HCT116 (cell line): Measurements from ENCODE around the gene BRMS1L. TPM values are rescaled to one million over a fixed set of nuclear protein-coding genes. Genes with fewer than 3 reads are reported as not detected.

ENCODE experiments used
- ATAC-seq: fragments of 200-7000 bp; cut with Tn5 transposase; 2 replicates; pipeline ENCODE4 v1.9.1; 2020; ENCODE audit warnings: mild to moderate bottlenecking, moderate library complexity
- BruUV-seq: library from RNA; stranded (reverse); fragments of 400-500 nt; replicated peaks from 2 replicates; lab custom pipeline; 2021; lab: Mats Ljungman, UMichigan
- CTCF ChIA-PET: fragments of 300-600 bp; sonication (Branson Sonifier 250); formaldehyde crosslinking; loops from one replicate; lab custom pipeline; 2021; ENCODE audit warnings: antibody characterized with exemption; lab: Charles Lee
- POLR2A ChIA-PET: fragments of 300-600, 350-600 bp; sonication (Branson Sonifier 250); formaldehyde crosslinking; loops from one replicate; lab custom pipeline; 2021; ENCODE audit warnings: antibody characterized with exemption; lab: Charles Lee
- RAD21 ChIA-PET, 2 experiments: fragments of 300-600 bp; sonication (Branson Sonifier 250); formaldehyde crosslinking; loops; one replicate each; lab custom pipeline; 2023; ENCODE audit warnings: low total read pairs in 2 of 2; ENCODE audit not compliant: uncharacterized antibody in 2 of 2, unreplicated experiment in 2 of 2, low non-redundant PET in 1 of 2; lab: Charles Lee
- DNase-seq: peaks from one replicate; pipeline ENCODE4 v3.0.0-alpha.2; 2010; ENCODE audit warnings: low read depth, low spot score
- H2AFZ ChIP-seq: fragments of 200-600 bp; shearing (Covaris generic), sonication (generic); 2 replicates; pipeline ENCODE4 v1.6.1; 2017; ENCODE audit warnings: low read depth, mixed run types, mixed read lengths, antibody characterized with exemption, low read length; ENCODE audit not compliant: poor library complexity, severe bottlenecking
- H3K27ac ChIP-seq: 2 replicates; pipeline ENCODE4 v1.5.1; 2012; ENCODE audit warnings: low read depth, low read length
- H3K27me3 ChIP-seq: fragments of 200-600 bp; sonication (generic); 2 replicates; pipeline ENCODE4 v1.6.1; 2016; ENCODE audit warnings: mixed run types, low read length, mixed read lengths; ENCODE audit not compliant: insufficient read depth
- H3K36me3 ChIP-seq, 2 experiments: fragments of 200-500 bp in 1 of 2; fragments of 200-600 bp in 1 of 2; sonication (Bioruptor generic) in 1 of 2; sonication (generic) in 1 of 2; 2 replicates each; pipeline versions ENCODE4 v1.5.1 to v1.6.1; 2014 to 2016; ENCODE audit warnings: low read length in 2 of 2, inconsistent platforms in 1 of 2, mixed read lengths in 1 of 2, mixed run types in 1 of 2; ENCODE audit not compliant: insufficient read depth in 2 of 2, control insufficient read depth in 1 of 2
- H3K4me1 ChIP-seq, 2 experiments: fragments of 200-600 bp in 1 of 2; sonication (generic) in 1 of 2; 2 replicates each; pipeline versions ENCODE4 v1.5.1 to v1.6.1; 2012 to 2017; ENCODE audit warnings: low read length in 2 of 2, inconsistent platforms in 1 of 2, mild to moderate bottlenecking in 1 of 2, mixed read lengths in 1 of 2, mixed run types in 1 of 2, moderate library complexity in 1 of 2; ENCODE audit not compliant: insufficient read depth in 2 of 2, control insufficient read depth in 1 of 2
- H3K4me2 ChIP-seq: fragments of 200-600 bp; sonication (generic); 2 replicates; pipeline ENCODE4 v1.6.1; 2017; ENCODE audit warnings: mixed run types, low read length, mixed read lengths
- H3K4me3 ChIP-seq, 2 experiments: fragments of 200-600 bp in 1 of 2; sonication (generic) in 1 of 2; replicated peaks in 1 of 2; 2 replicates each; pipeline ENCODE4 v1.5.1; 2011 to 2016; ENCODE audit warnings: low read length in 2 of 2, control low read depth in 1 of 2, low read depth in 1 of 2, mild to moderate bottlenecking in 1 of 2, mixed read lengths in 1 of 2, mixed run types in 1 of 2
- H3K79me2 ChIP-seq: fragments of 200-600 bp; sonication (generic); 2 replicates; pipeline ENCODE4 v1.6.1; 2017; ENCODE audit warnings: mild to moderate bottlenecking, mixed run types, low read length, moderate library complexity, mixed read lengths; ENCODE audit not compliant: insufficient read depth
- H3K9ac ChIP-seq: fragments of 200-600 bp; sonication (generic); 2 replicates; pipeline ENCODE4 v1.6.1; 2016; ENCODE audit warnings: low read length, mixed read lengths
- H3K9me2 ChIP-seq: fragments of 200-600 bp; sonication (generic), shearing (Covaris generic); 2 replicates; pipeline ENCODE4 v1.6.1; 2017; ENCODE audit warnings: mixed run types, mild to moderate bottlenecking, moderate library complexity; ENCODE audit not compliant: insufficient read depth
- H3K9me3 ChIP-seq, 2 experiments: fragments of 200-500 bp in 1 of 2; fragments of 200-600 bp in 1 of 2; sonication (Bioruptor generic) in 1 of 2; sonication (generic) in 1 of 2; 2 replicates each; pipeline ENCODE4 v1.6.1; 2014 to 2017; ENCODE audit warnings: low read length in 2 of 2, mixed read lengths in 2 of 2, inconsistent platforms in 1 of 2, low read depth in 1 of 2, mild to moderate bottlenecking in 1 of 2, mixed run types in 1 of 2, moderate library complexity in 1 of 2; ENCODE audit not compliant: control insufficient read depth in 1 of 2, insufficient read depth in 1 of 2
- H4K20me1 ChIP-seq: fragments of 200-600 bp; sonication (generic), shearing (Covaris generic); 2 replicates; pipeline ENCODE4 v1.6.1; 2017; ENCODE audit warnings: mixed run types, mild to moderate bottlenecking, moderate library complexity; ENCODE audit not compliant: insufficient read depth
- ATF3 ChIP-seq: IDR thresholded peaks from 2 replicates; pipeline ENCODE4 v1.6.1; 2012
- CBX3 ChIP-seq: IDR thresholded peaks from 2 replicates; pipeline ENCODE4 v1.6.1; 2012; ENCODE audit warnings: low read depth
- CEBPB ChIP-seq: IDR thresholded peaks from 2 replicates; pipeline ENCODE4 v1.6.1; 2012; ENCODE audit warnings: low read depth
- CTCF ChIP-seq, 3 experiments: fragments of 200-600 bp in 1 of 3; sonication (generic) in 1 of 3; IDR thresholded peaks in 2 of 3; conservative IDR thresholded peaks in 1 of 3; 2 replicates each; pipeline ENCODE4 v1.5.1; 2012 to 2017; ENCODE audit warnings: low read depth in 2 of 3, low read length in 2 of 3, antibody characterized with exemption in 1 of 3, borderline replicate concordance in 1 of 3, control low read depth in 1 of 3, mild to moderate bottlenecking in 1 of 3, mixed read lengths in 1 of 3, mixed run types in 1 of 3, moderate library complexity in 1 of 3; ENCODE audit not compliant: insufficient read depth in 1 of 3
- EGR1 ChIP-seq: IDR thresholded peaks from 2 replicates; pipeline ENCODE4 v1.6.1; 2012; ENCODE audit warnings: low read depth
- ELF1 ChIP-seq: IDR thresholded peaks from 2 replicates; pipeline ENCODE4 v1.6.1; 2012; ENCODE audit warnings: low read depth, borderline replicate concordance
- EZH2 ChIP-seq: fragments of 200-600 bp; sonication (generic); IDR thresholded peaks from 2 replicates; pipeline ENCODE4 v1.6.1; 2017; ENCODE audit warnings: antibody characterized with exemption, mixed run types
- EZH2phosphoT487 ChIP-seq: fragments of 200-600 bp; IDR thresholded peaks from 2 replicates; pipeline ENCODE4 v1.6.1; 2018; ENCODE audit warnings: antibody characterized with exemption, borderline replicate concordance
- FOSL1 ChIP-seq: IDR thresholded peaks from 2 replicates; pipeline ENCODE4 v1.6.1; 2012; ENCODE audit warnings: low read depth
- JUND ChIP-seq: IDR thresholded peaks from 2 replicates; pipeline ENCODE4 v1.6.1; 2012
- POLR2A ChIP-seq: IDR thresholded peaks from 2 replicates; pipeline ENCODE4 v1.7.0; 2011; ENCODE audit warnings: borderline replicate concordance; ENCODE audit not compliant: insufficient read depth, insufficient read length; ENCODE audit errors: extremely low read depth
- POLR2AphosphoS5 ChIP-seq: IDR thresholded peaks from 2 replicates; pipeline ENCODE4 v1.6.1; 2011; ENCODE audit warnings: mild to moderate bottlenecking, low read depth, low read length, moderate library complexity
- RAD21 ChIP-seq: IDR thresholded peaks from 2 replicates; pipeline ENCODE4 v1.6.1; 2012; ENCODE audit warnings: low read depth, mild to moderate bottlenecking
- REST ChIP-seq: IDR thresholded peaks from 2 replicates; pipeline ENCODE4 v1.6.1; 2012; ENCODE audit warnings: low read depth
- SP1 ChIP-seq: IDR thresholded peaks from 2 replicates; pipeline ENCODE4 v1.6.1; 2012; ENCODE audit warnings: low read depth
- SRF ChIP-seq: IDR thresholded peaks from 2 replicates; pipeline ENCODE4 v1.6.1; 2012; ENCODE audit warnings: low read depth
- YY1 ChIP-seq: IDR thresholded peaks from 2 replicates; pipeline ENCODE4 v1.6.1; 2011; ENCODE audit warnings: low read length, low read depth, moderate library complexity, mild to moderate bottlenecking; ENCODE audit not compliant: insufficient replicate concordance; ENCODE audit errors: extremely low read depth
- ZBTB33 ChIP-seq: IDR thresholded peaks from 2 replicates; pipeline ENCODE4 v1.6.1; 2011; ENCODE audit warnings: mild to moderate bottlenecking, low read length, moderate library complexity; ENCODE audit not compliant: insufficient replicate concordance; ENCODE audit errors: extremely low read depth
- ZFX ChIP-seq: fragments of 450-650 bp; IDR thresholded peaks from 2 replicates; pipeline ENCODE4 v1.6.1; 2017
- intact Hi-C: fragments of 100-400 bp; cut with micrococcal nuclease; formaldehyde crosslinking; loops from 2 replicates; pipeline ENCODE4 v1.10.0; 2022
- total RNA-seq: library from RNA; stranded (reverse); gene quantifications from one replicate; pipeline ENCODE4 v1.2.1, GENCODE V29; 2021; ENCODE audit not compliant: unreplicated experiment

BRMS1L gene
- total RNA-seq, 1 experiment from 2014 or later: 6.2 TPM

- no TSS peak for BruUV-seq
- H2AFZ ChIP-seq: no peak overlapping the region
- no peak overlapping the region for H3K4me3 ChIP-seq
- no peaks in the 10 kb centered on the region for H3K27me3 ChIP-seq
- ChIA-PET CTCF (no interaction called here), RAD21 (no interaction called here), POLR2A (no interaction called here)
- H4K20me1 ChIP-seq: no peaks in the 10 kb centered on the region
- no peak for TF ChIP-seq SRF
- TF ChIP-seq EZH2phosphoT487: no peak
- no peak for TF ChIP-seq EZH2
- no peak for TF ChIP-seq EGR1
- TF ChIP-seq SP1: no peak
- TF ChIP-seq CEBPB: no peak
- no peak for TF ChIP-seq CBX3
- TF ChIP-seq FOSL1: no peak
- TF ChIP-seq ZFX: no peak
- TF ChIP-seq POLR2AphosphoS5: no peak
- TF ChIP-seq ATF3: no peak
- TF ChIP-seq CTCF (IDR thresholded peaks at IDR 0.05 in 2 of 3, conservative IDR thresholded peaks at IDR 0.05 in 1 of 3; ENCODE audit: borderline replicate concordance in 1 of 3, insufficient read depth in 1 of 3, low read depth in 2 of 3, low read length in 2 of 3): no peak
- no peak for TF ChIP-seq YY1
- no peak for TF ChIP-seq RAD21
- no peak for TF ChIP-seq ELF1
- no peak for TF ChIP-seq POLR2A
- TF ChIP-seq JUND: no peak
- no peak for TF ChIP-seq REST
- TF ChIP-seq ZBTB33: no peak
- H3K9me3 ChIP-seq: no peaks in the 10 kb centered on the region
- H3K36me3 ChIP-seq: no peaks in the 10 kb centered on the region
- intact Hi-C loops: no loop called here
- no peak for ATAC-seq
- no peak overlapping the region for H3K27ac ChIP-seq
- H3K79me2 ChIP-seq: no peaks in the 10 kb centered on the region
- no peaks in the 10 kb centered on the region for H3K4me1 ChIP-seq
- no peak overlapping the region for H3K9ac ChIP-seq
- DNase-seq: no peak
- H3K9me2 ChIP-seq: no peaks in the 10 kb centered on the region
- no peak overlapping the region for H3K4me2 ChIP-seq
Observed at GRCh38 chr14:35915775-35916174, 89.6 kb downstream of the BRMS1L start.
